HepG2 (cell line): ENCODE measurements around the gene AKAP8. TPM values are rescaled to one million over a fixed set of nuclear protein-coding genes. Genes with fewer than 3 reads are reported as not detected.

Source experiments
- ATAC-seq: fragments of 200-7000 bp; cut with Tn5 transposase; 3 replicates; pipeline ENCODE4 v1.9.1; 2020; ENCODE audit warnings: mild to moderate bottlenecking, moderate library complexity
- BruUV-seq: library from RNA; stranded (reverse); fragments of 400-500 nt; replicated peaks from 2 replicates; lab custom pipeline; 2021; lab: Mats Ljungman, UMichigan
- CTCF ChIA-PET: fragments of 300-600 bp; formaldehyde crosslinking; extraction: SDS; loops from one replicate; lab custom pipeline; 2021; ENCODE audit warnings: low total read pairs, inconsistent platforms, low intra/inter-chr PET ratio; lab: Yijun Ruan, JAX
- POLR2A ChIA-PET: fragments of 350-600 bp; sonication (Branson Sonifier 250); formaldehyde crosslinking; loops from one replicate; lab custom pipeline; 2020; ENCODE audit warnings: antibody characterized with exemption, inconsistent platforms; lab: Yijun Ruan, JAX
- DNase-seq: peaks from one replicate; pipeline ENCODE4 v3.0.0-alpha.2; 2015; ENCODE audit warnings: low spot score
- FAIRE-seq: peaks from 3 replicates; lab custom pipeline; 2011; peaks lifted over from hg19 to GRCh38; lab: Jason Lieb, UNC
- H2AFZ ChIP-seq: one replicate; pipeline ENCODE4 v1.6.1; 2011; ENCODE audit warnings: low read length, inconsistent platforms
- H3K27ac ChIP-seq: fragments of 300-600 bp; 3 replicates; pipeline ENCODE4 v1.8.0; 2011; ENCODE audit warnings: mixed run types, mild to moderate bottlenecking, mixed read lengths, low read length, inconsistent platforms; ENCODE audit not compliant: insufficient read depth; ENCODE audit errors: extremely low read length
- H3K27me3 ChIP-seq, 2 experiments: fragments of 200-600 bp in 1 of 2; 2 replicates in 1 of 2; 3 replicates in 1 of 2; pipeline versions ENCODE4 v1.6.0 to v1.8.0; 2011; ENCODE audit warnings: low read length in 2 of 2, mild to moderate bottlenecking in 2 of 2, moderate library complexity in 2 of 2, inconsistent platforms in 1 of 2; ENCODE audit not compliant: insufficient read depth in 2 of 2, control insufficient read depth in 1 of 2
- H3K36me3 ChIP-seq, 2 experiments: fragments of 200-600 bp in 1 of 2; replicated peaks in 1 of 2; 2 replicates in 1 of 2; 3 replicates in 1 of 2; pipeline versions ENCODE4 v1.5.1 to v1.8.0; 2011; ENCODE audit warnings: low read length in 2 of 2, inconsistent platforms in 1 of 2; ENCODE audit not compliant: insufficient read depth in 2 of 2, control insufficient read depth in 1 of 2
- H3K4me1 ChIP-seq: 2 replicates; pipeline ENCODE4 v1.5.1; 2012; ENCODE audit warnings: low read length, inconsistent platforms; ENCODE audit not compliant: insufficient read depth
- H3K4me2 ChIP-seq: 2 replicates; pipeline ENCODE4 v1.6.0; 2011; ENCODE audit warnings: low read depth, low read length, inconsistent platforms
- H3K4me3 ChIP-seq, 3 experiments: fragments of 200-600 bp in 1 of 3; sonication (generic), shearing (Covaris generic) in 1 of 3; replicated peaks in 1 of 3; 2 replicates each; pipeline ENCODE4 v1.5.1; 2011 to 2016; ENCODE audit warnings: low read length in 3 of 3, inconsistent platforms in 2 of 3, low read depth in 2 of 3, mild to moderate bottlenecking in 2 of 3, control low read depth in 1 of 3, mixed read lengths in 1 of 3; ENCODE audit not compliant: insufficient read depth in 1 of 3
- H3K79me2 ChIP-seq: one replicate; pipeline ENCODE4 v1.6.1; 2011; ENCODE audit warnings: low read length, inconsistent platforms; ENCODE audit not compliant: insufficient read depth
- H3K9ac ChIP-seq: 2 replicates; pipeline ENCODE4 v1.6.0; 2011; ENCODE audit warnings: mild to moderate bottlenecking, low read depth, low read length, inconsistent platforms; ENCODE audit not compliant: insufficient read depth
- H3K9me3 ChIP-seq: 2 replicates; pipeline ENCODE4 v1.5.1; 2012; ENCODE audit warnings: mild to moderate bottlenecking, low read length
- H4K20me1 ChIP-seq: 2 replicates; pipeline ENCODE4 v1.6.0; 2011; ENCODE audit warnings: inconsistent platforms, mild to moderate bottlenecking, low read length, moderate library complexity; ENCODE audit not compliant: insufficient read depth
- CHD2 ChIP-seq: IDR thresholded peaks from 2 replicates; pipeline ENCODE4 v1.6.1; 2011; ENCODE audit warnings: low read depth, low read length, improper control_type of control experiment
- JDP2 ChIP-seq: sonication (generic); formaldehyde crosslinking; IDR thresholded peaks from 2 replicates; pipeline ENCODE4 v1.8.1; 2022; ENCODE audit warnings: missing genetic modification reagents, borderline replicate concordance
- KAT7 ChIP-seq: IDR thresholded peaks from 2 replicates; pipeline ENCODE4 v1.6.1; 2018; ENCODE audit warnings: borderline replicate concordance, missing compliant biosample characterization
- ZNF33B ChIP-seq: sonication (generic); formaldehyde crosslinking; IDR thresholded peaks from 2 replicates; pipeline ENCODE4 v1.5.1; 2020; ENCODE audit warnings: mild to moderate bottlenecking, missing genetic modification reagents
- ZNF652 ChIP-seq: IDR thresholded peaks from 2 replicates; pipeline ENCODE4 v1.6.1; 2016; ENCODE audit warnings: low read depth, borderline replicate concordance
- ZNF724P ChIP-seq: sonication (generic); formaldehyde crosslinking; IDR thresholded peaks from 2 replicates; pipeline ENCODE4 v1.8.0; 2022; ENCODE audit warnings: missing genetic modification reagents, borderline replicate concordance
- ZNF737 ChIP-seq: sonication (generic); formaldehyde crosslinking; IDR thresholded peaks from 2 replicates; pipeline ENCODE4 v1.5.0; 2020; ENCODE audit warnings: missing genetic modification reagents, mild to moderate bottlenecking, borderline replicate concordance
- ZNF768 ChIP-seq: sonication (generic); formaldehyde crosslinking; IDR thresholded peaks from 2 replicates; pipeline ENCODE4 v1.4.0; 2020; ENCODE audit warnings: missing genetic modification reagents
- WGBS: methylation state at CpG from one replicate; pipeline ENCODE4 v1.1.6; 2017; ENCODE audit warnings: low lambda C conversion rate; 5-methylcytosine and 5-hydroxymethylcytosine counted together
- in situ Hi-C: cut with HindIII; loops from 2 replicates; pipeline ENCODE4 v1.10.0; 2017; ENCODE audit warnings: low pct_unique_long_range_greater_than_20kb; ENCODE audit not compliant: extremely low pct_ligation_motif_present
- intact Hi-C: fragments of 100-400 bp; cut with micrococcal nuclease; formaldehyde crosslinking; loops from one replicate; pipeline ENCODE4 v1.10.0; 2022; ENCODE audit not compliant: unreplicated experiment
- polyA plus RNA-seq, 8 experiments: library from polyadenylated mRNA; depleted of rRNA in 3 of 8; stranded (reverse) in 7 of 8; unstranded in 1 of 8; fragments of >200 nt; fragmentation: Illumina TruSeq in 4 of 8; extraction: Trizol in 4 of 8; gene quantifications; 2 replicates each; pipeline versions ENCODE4 v1.2.1 to v1.2.3, GENCODE V29; 2011 to 2016; ENCODE audit warnings: low read depth in 4 of 8, missing spikeins in 1 of 8, mixed read lengths in 1 of 8; ENCODE audit not compliant: insufficient read depth in 1 of 8
- total RNA-seq, 5 experiments: library from RNA; depleted of rRNA; stranded (reverse); fragments of >200 nt; fragmentation: Illumina TruSeq; extraction: Trizol; gene quantifications; 2 replicates each; pipeline ENCODE4 v1.2.3, GENCODE V29; 2016; ENCODE audit warnings: low read depth in 1 of 5
- TF ChIP-seq, protein P1 (sequence below): sonication (generic); formaldehyde crosslinking; IDR thresholded peaks from 2 replicates; pipeline ENCODE4 v1.9.0; 2022; ENCODE audit warnings: low read depth, missing genetic modification reagents
- TF ChIP-seq, protein P2 (sequence below): sonication (generic); IDR thresholded peaks from 2 replicates; pipeline ENCODE4 v1.6.1; 2016; ENCODE audit warnings: low read depth, borderline replicate concordance
- TF ChIP-seq, protein P3 (sequence below): sonication (generic); formaldehyde crosslinking; conservative IDR thresholded peaks from 2 replicates; pipeline ENCODE4 v1.4.0; 2020; ENCODE audit warnings: missing genetic modification reagents
- TF ChIP-seq, protein P4 (sequence below): sonication (generic); formaldehyde crosslinking; IDR thresholded peaks from 2 replicates; pipeline ENCODE4 v1.4.0; 2020; ENCODE audit warnings: missing genetic modification reagents

The AKAP8 gene
- total and polyA plus RNA-seq, 2 of the 13 experiments (the other 11 are each of a cell fraction or from before 2014, with no cell fraction given): 15.9 to 22.1 TPM

DNA sequence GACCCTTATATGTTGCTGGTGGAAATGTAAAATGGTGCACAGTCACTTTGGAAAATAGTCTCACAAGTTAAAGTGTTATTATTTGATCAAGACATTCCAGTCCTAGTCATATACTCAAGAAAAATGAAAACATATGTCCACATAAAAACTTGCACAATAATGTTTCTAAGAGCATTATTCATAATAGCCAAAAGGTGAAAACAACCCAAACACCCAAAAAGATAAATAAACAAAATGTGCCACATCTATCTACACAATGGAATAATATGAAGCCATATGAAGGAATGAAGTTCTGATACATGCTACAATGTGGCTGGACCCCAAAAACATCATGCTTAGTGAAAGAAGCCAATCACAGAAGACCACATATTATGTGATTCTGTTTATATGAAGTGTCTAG lies 14.4 kb upstream of the AKAP8 start:
- no peaks in the 10 kb centered on the region for H3K4me1 ChIP-seq
- H3K4me2 ChIP-seq: no peak overlapping the region
- no peak overlapping the region for H3K27ac ChIP-seq
- peaks cover 14% of the 10 kb centered on the region for H3K79me2 ChIP-seq
- DNase-seq (no peak), FAIRE-seq (no peak), ATAC-seq (no peak)
- TF ChIP-seq ZNF33B: no peak
- POLR2A ChIA-PET: interaction anchor here (1.1 kb wide), 1 partner anchor 25 kb away, joined by 4 read pairs; the partner anchor contains the start of gene AKAP8L
- in situ Hi-C loops (no loop called here), intact Hi-C loops (no loop called here)
- H3K36me3 ChIP-seq: peaks cover 24 to 61% of the 10 kb centered on the region in 2 experiments
- no peaks in the 10 kb centered on the region for H3K27me3 ChIP-seq
- CTCF ChIA-PET: no interaction called here
- H3K9me3 ChIP-seq: no peaks in the 10 kb centered on the region
- H3K9ac ChIP-seq: no peak overlapping the region
- no TSS peak for BruUV-seq
- no peak overlapping the region for H3K4me3 ChIP-seq
- no peaks in the 10 kb centered on the region; the same call in 1 of the 2 replicates for H4K20me1 ChIP-seq
- no peak overlapping the region for H2AFZ ChIP-seq

DNA sequence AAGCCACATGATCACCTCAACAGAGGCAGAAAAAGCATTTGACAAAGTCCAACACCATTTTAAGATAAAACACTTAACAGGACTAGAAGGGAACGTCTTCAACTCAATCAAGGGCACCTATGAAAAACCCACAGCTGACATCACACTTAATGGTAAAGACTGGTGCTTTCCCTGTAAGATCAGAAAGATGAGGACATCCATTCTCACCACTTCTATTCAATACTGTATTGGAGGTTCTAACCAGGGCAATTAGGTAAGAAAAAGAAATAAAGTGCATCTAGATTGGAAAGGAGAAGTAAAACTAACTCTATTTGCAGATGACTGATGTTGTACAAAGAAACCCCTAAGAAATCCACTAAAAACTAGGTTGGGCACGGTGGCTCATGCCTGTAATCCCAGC lies 11.2 kb upstream of the AKAP8 start:
- no peak overlapping the region for H3K27ac ChIP-seq
- no TSS peak for BruUV-seq
- POLR2A ChIA-PET: interaction anchor here (2.7 kb wide), 1 partner anchor 11 kb away, joined by 8 read pairs; the partner anchor contains the start of gene AKAP8
- ATAC-seq (no peak), FAIRE-seq (no peak), DNase-seq (no peak)
- in situ Hi-C loops (no loop called here), intact Hi-C loops (no loop called here)
- CTCF ChIA-PET: no interaction called here
- no peaks in the 10 kb centered on the region; the same call in 1 of the 2 replicates for H4K20me1 ChIP-seq
- H3K9ac ChIP-seq: no peak overlapping the region
- H2AFZ ChIP-seq: no peak overlapping the region
- H3K4me1 ChIP-seq: no peaks in the 10 kb centered on the region
- H3K27me3 ChIP-seq: no peaks in the 10 kb centered on the region
- H3K36me3 ChIP-seq: peaks cover 3 to 45% of the 10 kb centered on the region in 2 experiments; a peak in 4 of 5 replicates
- WGBS: 100% methylated on average over 2 of the region's 2 CpGs
- peaks cover 18% of the 10 kb centered on the region for H3K79me2 ChIP-seq
- H3K4me3 ChIP-seq: no peak overlapping the region
- no peak overlapping the region for H3K4me2 ChIP-seq
- H3K9me3 ChIP-seq: no peaks in the 10 kb centered on the region
- TF ChIP-seq, protein P1, sequence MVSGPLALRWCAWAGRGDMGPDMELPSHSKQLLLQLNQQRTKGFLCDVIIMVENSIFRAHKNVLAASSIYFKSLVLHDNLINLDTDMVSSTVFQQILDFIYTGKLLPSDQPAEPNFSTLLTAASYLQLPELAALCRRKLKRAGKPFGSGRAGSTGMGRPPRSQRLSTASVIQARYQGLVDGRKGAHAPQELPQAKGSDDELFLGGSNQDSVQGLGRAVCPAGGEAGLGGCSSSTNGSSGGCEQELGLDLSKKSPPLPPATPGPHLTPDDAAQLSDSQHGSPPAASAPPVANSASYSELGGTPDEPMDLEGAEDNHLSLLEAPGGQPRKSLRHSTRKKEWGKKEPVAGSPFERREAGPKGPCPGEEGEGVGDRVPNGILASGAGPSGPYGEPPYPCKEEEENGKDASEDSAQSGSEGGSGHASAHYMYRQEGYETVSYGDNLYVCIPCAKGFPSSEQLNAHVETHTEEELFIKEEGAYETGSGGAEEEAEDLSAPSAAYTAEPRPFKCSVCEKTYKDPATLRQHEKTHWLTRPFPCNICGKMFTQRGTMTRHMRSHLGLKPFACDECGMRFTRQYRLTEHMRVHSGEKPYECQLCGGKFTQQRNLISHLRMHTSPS (CRISPR knock-in tag): no peak
- TF ChIP-seq KAT7: no peak
- TF ChIP-seq CHD2: no peak
- TF ChIP-seq, protein P2, sequence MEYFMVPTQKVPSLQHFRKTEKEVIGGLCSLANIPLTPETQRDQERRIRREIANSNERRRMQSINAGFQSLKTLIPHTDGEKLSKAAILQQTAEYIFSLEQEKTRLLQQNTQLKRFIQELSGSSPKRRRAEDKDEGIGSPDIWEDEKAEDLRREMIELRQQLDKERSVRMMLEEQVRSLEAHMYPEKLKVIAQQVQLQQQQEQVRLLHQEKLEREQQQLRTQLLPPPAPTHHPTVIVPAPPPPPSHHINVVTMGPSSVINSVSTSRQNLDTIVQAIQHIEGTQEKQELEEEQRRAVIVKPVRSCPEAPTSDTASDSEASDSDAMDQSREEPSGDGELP: no peak
- no peak for TF ChIP-seq ZNF768 (CRISPR knock-in tag)
- no peak for TF ChIP-seq ZNF737 (CRISPR knock-in tag)
- TF ChIP-seq, protein P3, sequence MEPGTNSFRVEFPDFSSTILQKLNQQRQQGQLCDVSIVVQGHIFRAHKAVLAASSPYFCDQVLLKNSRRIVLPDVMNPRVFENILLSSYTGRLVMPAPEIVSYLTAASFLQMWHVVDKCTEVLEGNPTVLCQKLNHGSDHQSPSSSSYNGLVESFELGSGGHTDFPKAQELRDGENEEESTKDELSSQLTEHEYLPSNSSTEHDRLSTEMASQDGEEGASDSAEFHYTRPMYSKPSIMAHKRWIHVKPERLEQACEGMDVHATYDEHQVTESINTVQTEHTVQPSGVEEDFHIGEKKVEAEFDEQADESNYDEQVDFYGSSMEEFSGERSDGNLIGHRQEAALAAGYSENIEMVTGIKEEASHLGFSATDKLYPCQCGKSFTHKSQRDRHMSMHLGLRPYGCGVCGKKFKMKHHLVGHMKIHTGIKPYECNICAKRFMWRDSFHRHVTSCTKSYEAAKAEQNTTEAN (CRISPR knock-in tag): no peak
- TF ChIP-seq JDP2 (CRISPR knock-in tag): no peak
- TF ChIP-seq, protein P4, sequence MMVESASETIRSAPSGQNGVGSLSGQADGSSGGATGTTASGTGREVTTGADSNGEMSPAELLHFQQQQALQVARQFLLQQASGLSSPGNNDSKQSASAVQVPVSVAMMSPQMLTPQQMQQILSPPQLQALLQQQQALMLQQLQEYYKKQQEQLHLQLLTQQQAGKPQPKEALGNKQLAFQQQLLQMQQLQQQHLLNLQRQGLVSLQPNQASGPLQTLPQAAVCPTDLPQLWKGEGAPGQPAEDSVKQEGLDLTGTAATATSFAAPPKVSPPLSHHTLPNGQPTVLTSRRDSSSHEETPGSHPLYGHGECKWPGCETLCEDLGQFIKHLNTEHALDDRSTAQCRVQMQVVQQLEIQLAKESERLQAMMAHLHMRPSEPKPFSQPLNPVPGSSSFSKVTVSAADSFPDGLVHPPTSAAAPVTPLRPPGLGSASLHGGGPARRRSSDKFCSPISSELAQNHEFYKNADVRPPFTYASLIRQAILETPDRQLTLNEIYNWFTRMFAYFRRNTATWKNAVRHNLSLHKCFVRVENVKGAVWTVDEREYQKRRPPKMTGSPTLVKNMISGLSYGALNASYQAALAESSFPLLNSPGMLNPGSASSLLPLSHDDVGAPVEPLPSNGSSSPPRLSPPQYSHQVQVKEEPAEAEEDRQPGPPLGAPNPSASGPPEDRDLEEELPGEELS (CRISPR knock-in tag): no peak
- TF ChIP-seq ZNF652 (CRISPR knock-in tag): no peak
- TF ChIP-seq ZNF724P (CRISPR knock-in tag): no peak
